Dermis blood vessel endothelial cell (primary cell): ENCODE measurements around the gene NLGN1. TPM values are rescaled to one million over a fixed set of nuclear protein-coding genes. Genes with fewer than 3 reads are reported as not detected.

Experiments used
- DNase-seq: peaks from one replicate; pipeline ENCODE4 v3.0.0; 2010
- total RNA-seq: library from RNA; depleted of rRNA; stranded (reverse); fragments of >200 nt; gene quantifications from 2 replicates; pipeline ENCODE4 v1.2.3, GENCODE V29; 2014

Gene NLGN1
- total RNA-seq, 1 donor from 2014 or later, result 1.4 TPM

- DNase-seq, result no peak
Measured at GRCh38 chr3:173644086-173645082, 246.8 kb downstream of the NLGN1 start.

GRCh38 chr3:173650596-173650995, 253.1 kb downstream of the NLGN1 start:
- DNase-seq, result no peak

- DNase-seq, result no peak
Measured at GRCh38 chr3:173652093-173652492, 254.5 kb downstream of the NLGN1 start.

DNA sequence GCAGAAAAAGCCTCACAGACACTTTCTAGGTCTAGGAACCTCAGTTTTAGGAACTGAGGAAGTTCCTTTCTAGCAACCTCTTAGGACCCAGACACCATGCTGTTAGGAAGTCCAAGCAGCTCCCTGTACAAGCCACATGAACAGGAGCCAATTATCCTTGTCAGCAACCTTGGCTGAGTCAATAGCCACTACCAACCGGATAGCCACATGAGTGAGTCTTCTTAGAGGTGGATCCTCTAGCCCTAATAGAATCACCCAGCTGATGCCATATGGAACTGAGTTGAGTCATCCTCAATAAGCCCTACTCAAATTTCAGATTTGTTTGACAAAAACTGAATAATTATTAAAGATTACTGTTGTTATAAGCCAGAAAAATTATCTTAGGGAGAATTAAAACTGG, 256.2 kb downstream of the NLGN1 start:
- no peak for DNase-seq

- no peak for DNase-seq
Measured at GRCh38 chr3:173659972-173660371, 262.4 kb downstream of the NLGN1 start.

DNA sequence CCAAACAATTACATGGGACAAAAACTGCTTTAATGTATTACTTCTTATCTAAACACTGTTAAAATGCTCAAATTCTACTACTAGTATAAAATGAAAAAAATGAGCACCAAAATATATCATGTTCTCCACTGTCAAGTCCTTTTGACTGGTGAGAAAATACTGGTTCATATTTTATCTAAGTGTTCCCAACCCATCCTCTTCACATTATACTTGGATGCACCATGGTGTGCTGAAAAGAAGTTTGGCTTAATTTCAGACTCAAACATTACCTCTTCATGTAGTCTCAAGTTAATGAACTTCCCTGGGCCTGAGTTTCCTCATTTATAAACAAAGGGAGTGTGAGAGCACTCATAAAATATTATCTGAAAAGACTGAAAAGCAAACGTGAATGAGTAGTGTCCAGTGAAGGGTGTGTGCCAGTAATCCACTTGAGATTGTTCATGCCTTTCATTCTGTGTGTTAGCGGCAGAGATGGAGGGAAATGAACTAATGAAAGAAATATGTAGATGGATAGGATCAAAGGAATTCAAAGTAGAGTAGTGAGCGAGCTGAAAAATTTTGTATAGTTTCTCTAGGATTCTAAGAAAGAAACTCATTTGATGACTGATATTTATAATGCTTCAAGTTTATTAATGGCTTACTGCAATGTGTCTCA, 263.2 kb downstream of the NLGN1 start:
- no peak for DNase-seq

DNA sequence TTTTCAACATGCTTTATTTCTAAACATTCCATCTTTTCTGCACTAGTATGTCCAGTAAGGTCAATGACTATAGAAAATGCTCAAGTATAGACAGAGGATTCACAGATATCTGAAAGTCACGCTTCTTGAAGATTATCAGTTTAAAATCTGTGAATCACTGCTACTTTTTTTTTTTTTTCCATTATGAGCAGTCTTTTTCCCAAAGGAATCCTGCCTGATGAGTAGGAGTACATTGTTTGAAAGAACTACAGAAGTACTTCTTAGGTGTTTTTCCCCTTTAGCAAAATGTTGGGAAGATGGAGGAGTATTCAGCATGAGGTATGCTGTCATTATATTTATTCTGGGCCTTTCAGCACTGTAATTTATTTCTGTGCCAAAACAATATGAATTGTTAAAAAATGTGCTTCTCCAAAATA, 266.2 kb downstream of the NLGN1 start:
- DNase-seq, result no peak

- no peak for DNase-seq
Measured at GRCh38 chr3:173676094-173676493, 278.6 kb downstream of the NLGN1 start.

GRCh38 chr3:173681188-173681678, 283.7 kb downstream of the NLGN1 start:
- DNase-seq, result no peak

- no peak for DNase-seq
Measured at GRCh38 chr3:173685456-173685855, 287.9 kb downstream of the NLGN1 start.

DNA sequence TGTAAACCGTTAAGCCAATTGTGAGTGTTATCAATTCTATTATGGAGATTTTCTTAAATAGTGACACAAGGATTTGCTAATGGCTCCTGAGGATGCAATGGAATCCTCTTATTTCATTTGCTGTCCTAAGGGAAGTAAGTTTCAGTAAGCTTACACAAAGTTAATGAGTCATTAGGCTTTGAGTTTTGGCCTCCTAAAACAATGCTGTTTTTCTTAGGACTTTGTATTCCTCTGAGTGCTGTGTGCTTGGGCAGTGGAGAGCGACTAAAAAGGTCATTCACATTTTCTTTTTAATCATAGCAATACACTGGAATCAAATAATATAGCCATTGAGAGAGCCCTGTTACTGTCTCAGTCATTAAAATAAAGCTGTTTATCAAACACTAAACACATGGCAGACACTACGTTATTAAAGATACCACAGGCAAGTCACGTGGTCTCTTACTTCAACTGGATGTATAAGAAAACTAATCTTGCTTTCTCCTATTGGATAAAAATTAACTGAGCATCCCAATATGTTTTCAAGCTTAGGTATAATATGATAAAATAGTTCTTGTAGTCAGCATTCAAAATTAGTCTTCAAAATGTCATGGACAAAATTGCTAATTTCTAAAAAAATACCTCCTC, 290.8 kb downstream of the NLGN1 start:
- no peak for DNase-seq

GRCh38 chr3:173690542-173691180, 293.1 kb downstream of the NLGN1 start:
- no peak for DNase-seq

- DNase-seq, result no peak
Measured at GRCh38 chr3:173699353-173699752, 301.8 kb downstream of the NLGN1 start.

DNA sequence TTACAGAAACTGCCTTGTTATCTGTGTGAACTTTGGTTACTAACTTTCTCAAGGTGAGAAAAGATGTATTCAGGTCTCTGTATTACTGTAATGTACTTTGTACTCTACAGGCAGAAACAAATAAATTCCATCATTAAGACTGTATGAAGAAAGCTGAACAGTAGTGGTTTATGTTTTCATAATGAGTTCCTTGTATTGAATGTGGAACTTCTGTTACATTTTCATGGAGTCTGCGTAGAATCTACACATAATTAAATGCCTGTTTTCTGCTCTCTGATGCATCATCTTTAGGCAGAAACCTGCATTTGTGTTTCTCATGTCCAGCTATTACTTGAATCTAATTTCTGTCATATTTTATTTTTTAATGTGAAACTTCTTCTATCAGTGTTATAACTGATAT, 302.8 kb downstream of the NLGN1 start:
- DNase-seq, result no peak

DNA sequence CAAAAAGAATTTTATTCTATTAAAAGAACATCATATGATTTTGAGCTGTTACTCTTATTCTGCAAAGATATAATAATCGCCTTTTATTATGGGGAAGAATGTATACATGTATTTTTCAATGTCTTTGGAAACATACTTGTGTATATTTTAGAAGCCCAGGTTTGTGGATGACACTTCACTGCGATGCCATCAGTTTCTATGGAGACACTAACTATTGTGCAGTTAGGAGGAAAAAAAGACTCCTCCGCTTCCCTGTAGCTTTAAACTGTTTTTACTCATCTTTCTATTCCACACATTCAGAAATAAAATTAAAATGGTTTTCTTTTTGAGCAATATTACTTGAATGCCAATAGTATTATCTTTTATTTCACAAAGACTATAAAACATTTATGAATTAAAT, 305.0 kb downstream of the NLGN1 start:
- no peak for DNase-seq

DNA sequence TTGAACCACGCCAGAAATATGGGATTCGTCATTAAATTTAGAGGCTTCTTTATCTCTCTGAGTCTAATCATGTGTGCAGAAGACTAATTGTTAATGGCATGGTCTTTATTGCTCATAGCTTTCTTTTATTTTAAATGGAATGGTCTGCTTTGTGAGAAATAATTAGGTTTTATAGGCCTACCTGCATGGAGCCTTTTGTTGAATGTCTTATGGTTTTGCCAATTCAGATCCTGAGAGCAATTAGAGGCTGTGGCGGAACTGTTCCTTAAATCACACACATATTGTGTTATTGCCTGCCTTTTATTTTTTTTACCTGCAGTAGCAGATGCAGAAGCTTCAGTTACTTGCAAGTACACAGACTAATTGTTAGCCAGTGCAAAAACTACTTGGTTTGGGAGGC, 306.2 kb downstream of the NLGN1 start:
- DNase-seq, result no peak

GRCh38 chr3:173706630-173707029, 309.1 kb downstream of the NLGN1 start:
- no peak for DNase-seq

- DNase-seq, result no peak
Measured at GRCh38 chr3:173708191-173708590, 310.6 kb downstream of the NLGN1 start.

- peak; percentile 45 for DNase-seq
Measured at GRCh38 chr3:173709026-173709425, 311.5 kb downstream of the NLGN1 start.

GRCh38 chr3:173711619-173712018, 314.1 kb downstream of the NLGN1 start:
- no peak for DNase-seq

GRCh38 chr3:173719585-173719984, 322.0 kb downstream of the NLGN1 start:
- DNase-seq, result no peak

GRCh38 chr3:173725507-173725906, 328.0 kb downstream of the NLGN1 start:
- DNase-seq, result no peak

- no peak for DNase-seq
Measured at GRCh38 chr3:173730391-173730790, 332.8 kb downstream of the NLGN1 start.
